Measurements from ENCODE around the gene ARHGDIG. TPM values are rescaled to one million over a fixed set of nuclear protein-coding genes. Genes with fewer than 3 reads are reported as not detected.

The ARHGDIG gene
- total RNA-seq, 1 experiment from 2014 or later = 0.41 TPM

- ChIA-PET POLR2A (ENCODE audit: low non-redundant PET) (no interaction called here), CTCF (no interaction called here)
- H3K27ac ChIP-seq (ENCODE audit: low read depth, low read length, poor library complexity, severe bottlenecking) = no peak overlapping the region
- no peaks in the 10 kb centered on the region for H3K4me1 ChIP-seq (ENCODE audit: insufficient read depth, low read length, poor library complexity, severe bottlenecking)
- intact Hi-C loops (cut with micrococcal nuclease; ENCODE audit: unreplicated experiment) = no loop called here
- DNase-seq (ENCODE audit: low spot score) = no peak
- H3K4me3 ChIP-seq (ENCODE audit: low read depth, low read length, poor library complexity, severe bottlenecking) = no peak overlapping the region
- peaks cover 2% of the 10 kb centered on the region for H3K36me3 ChIP-seq (ENCODE audit: insufficient read depth, low read length, poor library complexity, severe bottlenecking)
- no peaks in the 10 kb centered on the region for H3K9me3 ChIP-seq (ENCODE audit: low read depth, low read length, poor library complexity, severe bottlenecking)
- peaks cover under 1% of the 10 kb centered on the region for H3K27me3 ChIP-seq (replicated peaks; ENCODE audit: insufficient read depth, low read depth, low read length, poor library complexity)
- TF ChIP-seq EZH2 (IDR thresholded peaks at IDR 0.05; ENCODE audit: borderline replicate concordance, low read depth, low read length, poor library complexity, severe bottlenecking) (no peak), CTCF (conservative IDR thresholded peaks at IDR 0.05; ENCODE audit: low read depth, low read length) (no peak)
- no TSS peak for BruUV-seq (replicated peaks)
These were observed 11.2 kb upstream of the ARHGDIG start for GRCh38 chr16:269061-269796.

GRCh38 chr16:270381-271255 lies 9.8 kb upstream of the ARHGDIG start:
- no peak overlapping the region for H3K27ac ChIP-seq (ENCODE audit: low read depth, low read length, poor library complexity, severe bottlenecking)
- no TSS peak for BruUV-seq (replicated peaks)
- no peak for TF ChIP-seq EZH2 (IDR thresholded peaks at IDR 0.05; ENCODE audit: borderline replicate concordance, low read depth, low read length, poor library complexity, severe bottlenecking)
- no peak for TF ChIP-seq CTCF (conservative IDR thresholded peaks at IDR 0.05; ENCODE audit: low read depth, low read length)
- H3K4me1 ChIP-seq (ENCODE audit: insufficient read depth, low read length, poor library complexity, severe bottlenecking) = no peaks in the 10 kb centered on the region
- H3K9me3 ChIP-seq (ENCODE audit: low read depth, low read length, poor library complexity, severe bottlenecking) = no peaks in the 10 kb centered on the region
- ChIA-PET CTCF (no interaction called here), POLR2A (ENCODE audit: low non-redundant PET) (no interaction called here)
- no peak overlapping the region for H3K4me3 ChIP-seq (ENCODE audit: low read depth, low read length, poor library complexity, severe bottlenecking)
- H3K27me3 ChIP-seq (replicated peaks; ENCODE audit: insufficient read depth, low read depth, low read length, poor library complexity) = peaks cover 12% of the 10 kb centered on the region
- no peak for DNase-seq (ENCODE audit: low spot score)
- no peaks in the 10 kb centered on the region for H3K36me3 ChIP-seq (ENCODE audit: insufficient read depth, low read length, poor library complexity, severe bottlenecking)
- intact Hi-C loops (cut with micrococcal nuclease; ENCODE audit: unreplicated experiment) = no loop called here

GRCh38 chr16:272633-273546 lies 7.5 kb upstream of the ARHGDIG start:
- ChIA-PET CTCF (no interaction called here), POLR2A (ENCODE audit: low non-redundant PET) (no interaction called here)
- H3K4me1 ChIP-seq (ENCODE audit: insufficient read depth, low read length, poor library complexity, severe bottlenecking) = no peaks in the 10 kb centered on the region
- no peak overlapping the region for H3K27ac ChIP-seq (ENCODE audit: low read depth, low read length, poor library complexity, severe bottlenecking)
- BruUV-seq (replicated peaks) = no TSS peak
- TF ChIP-seq CTCF (conservative IDR thresholded peaks at IDR 0.05; ENCODE audit: low read depth, low read length) = no peak
- no peak for TF ChIP-seq EZH2 (IDR thresholded peaks at IDR 0.05; ENCODE audit: borderline replicate concordance, low read depth, low read length, poor library complexity, severe bottlenecking)
- peaks cover 19% of the 10 kb centered on the region for H3K27me3 ChIP-seq (replicated peaks; ENCODE audit: insufficient read depth, low read depth, low read length, poor library complexity)
- intact Hi-C loops (cut with micrococcal nuclease; ENCODE audit: unreplicated experiment) = no loop called here
- no peaks in the 10 kb centered on the region for H3K36me3 ChIP-seq (ENCODE audit: insufficient read depth, low read length, poor library complexity, severe bottlenecking)
- H3K9me3 ChIP-seq (ENCODE audit: low read depth, low read length, poor library complexity, severe bottlenecking) = no peaks in the 10 kb centered on the region
- H3K4me3 ChIP-seq (ENCODE audit: low read depth, low read length, poor library complexity, severe bottlenecking) = no peak overlapping the region
- no peak for DNase-seq (ENCODE audit: low spot score)

Measured in A673 (cell line).